ENCODE data around the gene IQSEC1.

The IQSEC1 gene

GRCh38 chr3:13049400-13049799 is 23.8 kb downstream of the IQSEC1 start:
- no peak for DNase-seq (ENCODE audit: low spot score)
- no peak for FAIRE-seq

DNA sequence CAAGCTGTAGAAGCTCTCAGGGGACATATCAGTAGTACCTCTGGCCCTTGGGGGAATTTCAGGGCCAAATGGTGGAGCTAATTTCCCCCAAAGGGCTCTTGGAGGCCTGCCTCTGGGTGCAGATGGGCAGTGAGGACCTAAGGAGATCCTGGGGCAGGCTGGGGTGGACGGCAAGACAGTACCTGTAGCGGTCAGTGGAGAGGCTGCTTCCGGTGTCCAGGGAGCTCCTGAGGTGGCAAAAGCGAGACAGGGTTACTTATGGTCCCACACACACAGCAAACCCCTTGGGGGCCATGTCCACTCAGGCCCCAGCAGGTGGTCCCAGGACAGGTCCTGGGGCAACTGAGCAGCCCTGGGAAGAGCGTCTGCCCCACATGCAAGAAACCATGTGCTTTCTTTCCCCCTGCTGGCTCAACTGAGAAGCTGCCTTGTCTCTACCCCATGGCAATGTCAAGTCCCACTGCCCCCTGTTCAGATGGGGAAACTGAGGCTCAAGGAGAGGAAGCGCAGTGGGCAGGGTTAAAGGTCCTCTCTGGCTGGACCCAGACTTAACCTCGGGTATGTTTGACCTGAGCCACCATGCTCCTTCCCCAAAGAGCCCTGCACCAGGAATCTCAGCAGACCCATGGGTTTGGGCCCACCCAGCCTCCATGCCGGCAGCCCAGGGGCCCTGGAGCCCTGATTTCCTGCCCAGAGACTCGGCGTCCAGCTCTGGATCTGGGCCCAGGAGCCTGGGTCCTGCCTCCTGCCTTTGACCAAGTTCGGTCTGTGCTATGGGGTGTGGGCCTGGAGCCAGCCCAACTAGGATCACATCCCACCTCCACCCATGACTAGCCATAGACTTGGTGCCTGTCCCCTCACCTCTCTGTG is 25.7 kb downstream of the IQSEC1 start:
- no peak for DNase-seq (ENCODE audit: low spot score)

DNA sequence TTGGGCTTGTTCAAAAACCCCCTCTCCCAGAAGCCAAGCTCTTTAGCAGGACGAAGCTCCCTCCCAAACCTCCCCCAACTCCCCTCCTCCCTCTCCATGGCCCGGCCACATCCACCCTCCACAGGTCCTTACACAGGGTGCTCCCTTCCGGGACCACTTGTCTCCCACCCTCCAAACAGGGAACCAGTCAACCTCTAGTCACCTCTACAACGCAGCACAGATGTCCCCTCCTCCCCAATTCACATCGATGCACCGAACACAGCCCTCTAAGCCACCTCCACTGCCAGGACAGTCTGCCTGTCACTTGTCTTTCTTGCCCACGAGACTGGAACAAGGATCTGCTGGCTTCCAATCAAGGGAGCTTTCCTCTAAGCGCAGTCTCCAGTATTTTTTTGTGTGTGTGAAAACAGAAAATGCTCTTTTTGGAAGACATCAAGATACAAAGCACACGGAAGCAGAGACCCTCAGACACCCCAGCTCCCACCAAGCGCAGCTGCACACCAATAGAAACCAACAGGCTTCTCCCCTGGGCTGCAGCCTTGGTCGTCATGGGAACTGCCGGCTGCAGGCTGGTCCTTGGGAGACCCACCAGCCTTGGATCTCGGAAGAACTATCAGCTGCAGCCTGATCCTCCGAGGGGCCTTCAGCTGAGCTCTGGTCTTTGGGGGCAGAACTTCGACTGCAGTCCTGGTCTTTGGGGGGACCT is 26.5 kb downstream of the IQSEC1 start:
- FAIRE-seq = no peak

More for the DNA sequence above, 25.7 kb downstream of the IQSEC1 start:
- FAIRE-seq = no peak

GRCh38 chr3:13045904-13046568 is 27.2 kb downstream of the IQSEC1 start:
- FAIRE-seq (no peak), DNase-seq (ENCODE audit: low spot score) (no peak)

More for the DNA sequence above, 26.5 kb downstream of the IQSEC1 start:
- DNase-seq (ENCODE audit: low spot score) = no peak

DNA sequence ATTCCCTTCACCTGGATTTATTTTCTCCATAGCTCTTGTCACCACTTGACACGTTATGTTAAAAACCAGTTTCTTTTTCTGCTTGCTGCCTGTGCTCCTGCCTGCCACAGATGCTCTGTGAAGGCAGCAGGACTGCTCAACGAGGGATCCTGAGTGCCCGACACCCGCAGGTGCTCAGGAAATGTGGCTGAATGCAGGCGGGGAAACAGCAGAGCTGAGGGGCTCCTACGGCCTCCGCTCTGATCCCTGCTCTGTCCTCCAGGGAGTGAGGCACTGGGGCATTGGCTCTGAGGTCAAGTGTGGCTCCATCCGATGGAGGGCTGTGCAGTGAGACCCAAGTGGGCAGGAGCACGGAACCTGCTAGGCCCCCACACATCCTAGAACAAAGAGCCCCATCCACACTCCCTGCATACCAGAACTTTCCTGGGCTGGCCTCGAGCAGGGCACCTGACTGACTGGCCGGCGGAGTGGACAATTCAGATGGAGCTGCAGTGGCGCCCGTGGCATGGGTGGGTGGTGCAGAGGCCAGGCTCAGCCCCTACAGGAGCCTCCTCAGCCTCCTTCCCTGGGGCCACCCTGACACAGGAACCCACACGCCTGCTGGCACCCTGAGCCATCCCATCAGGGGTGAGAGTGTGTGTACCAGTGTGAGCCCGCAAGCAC is 27.9 kb downstream of the IQSEC1 start:
- no peak for FAIRE-seq

GRCh38 chr3:13044496-13045240 is 28.6 kb downstream of the IQSEC1 start:
- DNase-seq (ENCODE audit: low spot score) = no peak
- no peak for FAIRE-seq

More for the DNA sequence above, 27.9 kb downstream of the IQSEC1 start:
- no peak for DNase-seq (ENCODE audit: low spot score)

- no peak for DNase-seq (ENCODE audit: low spot score)
- no peak for FAIRE-seq
Measured at GRCh38 chr3:13043656-13044055, 29.6 kb downstream of the IQSEC1 start.

- FAIRE-seq = no peak
Measured at GRCh38 chr3:13042715-13043271, 30.4 kb downstream of the IQSEC1 start.

DNA sequence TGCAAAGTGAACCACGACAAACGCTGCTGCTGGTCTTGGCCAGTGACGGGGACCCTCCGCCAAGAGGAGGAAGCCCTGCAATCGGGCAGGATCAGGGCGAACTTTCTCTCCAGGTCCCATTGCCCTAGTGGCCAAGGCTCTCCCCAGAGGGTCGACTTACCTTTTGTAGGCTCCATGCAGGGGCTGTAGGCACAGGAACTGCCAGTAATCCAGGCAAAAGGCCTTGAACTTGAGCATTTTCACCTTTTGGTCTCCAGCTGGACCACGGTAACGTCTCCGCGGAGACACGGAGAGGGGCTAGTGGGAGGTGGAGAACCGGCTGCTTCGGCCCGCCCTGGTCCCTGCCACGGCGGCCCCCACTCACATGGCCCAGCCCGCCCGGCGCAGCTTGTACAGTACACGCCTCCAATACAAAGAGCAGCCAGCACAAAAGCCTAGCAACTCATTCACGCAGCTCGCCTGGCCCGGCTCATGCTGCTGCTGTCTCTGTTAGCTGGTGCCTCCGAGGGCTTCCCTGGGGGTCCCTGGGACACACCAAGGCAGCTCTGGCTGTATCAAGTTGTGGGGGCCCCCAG is 31.0 kb downstream of the IQSEC1 start:
- FAIRE-seq (no peak), DNase-seq (ENCODE audit: low spot score) (no peak)

More at GRCh38 chr3:13042715-13043271, 30.4 kb downstream of the IQSEC1 start:
- no peak for DNase-seq (ENCODE audit: low spot score)

- no peak for FAIRE-seq
- no peak for DNase-seq (ENCODE audit: low spot score)
Measured at GRCh38 chr3:13041113-13041776, 32.0 kb downstream of the IQSEC1 start.

GRCh38 chr3:13040361-13041074 is 32.7 kb downstream of the IQSEC1 start:
- FAIRE-seq (no peak), DNase-seq (ENCODE audit: low spot score) (no peak)

DNA sequence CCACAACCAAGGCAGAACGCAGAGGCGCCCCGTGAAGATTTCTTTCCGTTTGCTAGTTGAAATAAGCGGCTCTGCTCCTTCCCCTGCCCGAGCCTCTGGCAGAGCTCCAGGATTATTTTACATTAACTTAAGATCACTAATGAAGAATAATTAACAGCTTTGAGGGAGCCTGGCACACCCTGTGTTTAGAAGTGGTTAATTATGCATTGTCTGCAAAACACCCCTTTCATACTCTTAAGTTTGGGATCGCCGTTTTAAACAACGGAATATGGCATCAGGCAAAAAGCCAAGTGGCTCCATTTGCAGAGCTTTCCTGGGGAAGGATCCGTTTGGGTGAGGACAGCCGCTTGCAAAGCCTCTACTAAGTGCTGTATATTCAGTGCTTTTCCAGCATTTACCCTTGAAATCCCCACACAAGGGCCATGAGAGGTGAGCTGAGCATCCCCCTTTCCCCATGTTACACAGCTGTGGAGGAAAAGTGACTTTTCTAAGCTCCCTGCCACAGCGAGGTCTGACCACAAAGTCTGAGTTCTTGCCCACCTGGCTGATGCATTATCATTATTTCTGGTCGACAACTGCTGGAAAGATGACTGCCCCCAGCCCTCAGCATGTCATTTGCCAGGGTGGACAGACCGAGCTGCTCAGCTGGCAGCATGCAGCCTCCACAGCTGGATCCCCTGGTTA is 33.9 kb downstream of the IQSEC1 start:
- DNase-seq (ENCODE audit: low spot score) (no peak), FAIRE-seq (no peak)

GRCh38 chr3:13037458-13038117 is 35.6 kb downstream of the IQSEC1 start:
- FAIRE-seq = no peak
- DNase-seq (ENCODE audit: low spot score) = no peak

DNA sequence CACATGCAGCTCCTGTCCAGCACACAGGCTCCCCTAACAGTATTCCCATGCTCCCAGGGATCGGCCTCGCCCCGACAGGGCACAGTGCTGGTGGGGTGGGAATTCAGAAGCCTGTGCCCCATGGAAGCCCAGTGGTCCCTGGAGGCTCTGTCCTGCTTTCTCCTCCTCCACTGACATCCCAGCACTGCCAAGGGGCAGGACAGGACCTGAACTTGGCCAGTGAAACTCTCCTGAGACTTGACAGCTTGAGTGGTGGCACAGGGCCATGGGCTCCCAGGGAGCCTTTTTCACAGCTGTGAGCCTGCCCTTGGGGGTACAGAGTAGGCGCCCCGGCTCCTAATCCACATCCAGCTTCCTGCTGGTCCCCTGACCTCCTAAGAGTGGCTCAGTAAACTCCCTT is 38.4 kb downstream of the IQSEC1 start:
- no peak for DNase-seq (ENCODE audit: low spot score)
- no peak for FAIRE-seq

GRCh38 chr3:13034109-13034800 is 39.0 kb downstream of the IQSEC1 start:
- DNase-seq (ENCODE audit: low spot score) = no peak
- no peak for FAIRE-seq

GRCh38 chr3:13032206-13032605 is 41.0 kb downstream of the IQSEC1 start:
- DNase-seq (ENCODE audit: low spot score) (no peak), FAIRE-seq (no peak)

GRCh38 chr3:13031621-13032020 is 41.6 kb downstream of the IQSEC1 start:
- no peak for FAIRE-seq

More at GRCh38 chr3:13031621-13032020, 41.6 kb downstream of the IQSEC1 start:
- DNase-seq (ENCODE audit: low spot score) = no peak

Measured in RCC 7860 (cell line).